OCI-LY7 (cell line): ENCODE data around the gene HIVEP3.
A peak's percentile ranks its signal among the peaks of the same experiment; 100 is the strongest.

Experiments
- EZH2phosphoT487 ChIP-seq: fragments of 200-600 bp; sonication (generic); IDR thresholded peaks from 2 replicates; pipeline ENCODE4 v1.6.1; 2018; ENCODE audit warnings: low read depth, borderline replicate concordance, mild to moderate bottlenecking, mixed run types, antibody characterized with exemption, low read length, moderate library complexity, mixed read lengths
- TF ChIP-seq, protein P1 (sequence below): fragments of 200-600 bp; sonication (generic); conservative IDR thresholded peaks from 2 replicates; pipeline ENCODE4 v1.5.1; 2014; ENCODE audit warnings: mild to moderate bottlenecking, antibody characterized with exemption, low read length, moderate library complexity, mixed read lengths

DNA sequence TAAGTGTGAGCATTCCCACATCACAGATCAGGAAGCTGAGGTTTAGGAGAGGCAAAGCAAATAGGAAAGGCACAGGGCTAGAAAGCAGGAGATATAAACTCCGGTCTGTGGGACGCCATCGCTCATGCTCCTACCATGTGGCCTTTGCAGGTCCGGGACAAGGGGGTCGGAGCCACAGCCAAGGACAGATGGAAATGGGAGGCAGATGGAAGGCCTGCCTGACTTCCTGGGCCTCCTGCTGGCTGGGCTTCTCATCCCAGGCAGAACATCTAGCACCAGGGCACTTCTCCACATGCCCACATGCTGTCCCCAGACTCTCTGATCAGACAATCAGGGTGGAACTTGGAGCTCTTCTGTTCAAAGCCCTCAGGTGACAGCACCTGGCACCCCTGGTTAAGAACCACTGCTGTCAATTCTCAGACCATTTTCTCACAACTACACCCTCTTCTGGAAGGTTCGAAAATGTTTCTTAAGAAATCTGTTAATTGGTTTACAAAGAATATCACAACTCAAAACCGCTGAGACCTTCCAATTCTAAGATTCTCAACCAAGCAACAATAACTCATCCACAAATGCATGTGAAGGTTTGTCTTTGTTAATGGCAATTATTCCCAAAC is 260.9 kb downstream of the HIVEP3 start:
- TF ChIP-seq, protein P1, sequence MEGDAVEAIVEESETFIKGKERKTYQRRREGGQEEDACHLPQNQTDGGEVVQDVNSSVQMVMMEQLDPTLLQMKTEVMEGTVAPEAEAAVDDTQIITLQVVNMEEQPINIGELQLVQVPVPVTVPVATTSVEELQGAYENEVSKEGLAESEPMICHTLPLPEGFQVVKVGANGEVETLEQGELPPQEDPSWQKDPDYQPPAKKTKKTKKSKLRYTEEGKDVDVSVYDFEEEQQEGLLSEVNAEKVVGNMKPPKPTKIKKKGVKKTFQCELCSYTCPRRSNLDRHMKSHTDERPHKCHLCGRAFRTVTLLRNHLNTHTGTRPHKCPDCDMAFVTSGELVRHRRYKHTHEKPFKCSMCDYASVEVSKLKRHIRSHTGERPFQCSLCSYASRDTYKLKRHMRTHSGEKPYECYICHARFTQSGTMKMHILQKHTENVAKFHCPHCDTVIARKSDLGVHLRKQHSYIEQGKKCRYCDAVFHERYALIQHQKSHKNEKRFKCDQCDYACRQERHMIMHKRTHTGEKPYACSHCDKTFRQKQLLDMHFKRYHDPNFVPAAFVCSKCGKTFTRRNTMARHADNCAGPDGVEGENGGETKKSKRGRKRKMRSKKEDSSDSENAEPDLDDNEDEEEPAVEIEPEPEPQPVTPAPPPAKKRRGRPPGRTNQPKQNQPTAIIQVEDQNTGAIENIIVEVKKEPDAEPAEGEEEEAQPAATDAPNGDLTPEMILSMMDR = peak; percentile 32
- TF ChIP-seq EZH2phosphoT487 = no peak
